Measurements from ENCODE around the gene CDK8. TPM values are rescaled to one million over a fixed set of nuclear protein-coding genes. Genes with fewer than 3 reads are reported as not detected.
A peak's percentile ranks its signal among the peaks of the same experiment; 100 is the strongest.

Gene CDK8
- total RNA-seq = 10 to 100 TPM; 17.2 to 36.8 TPM
- polyA plus RNA-seq (ENCODE audit: insufficient read length in 2 of 2) = 10 to 100 TPM; 37.1 to 43.0 TPM
- long read RNA-seq, donor 1, partial matches to known transcripts = 0 of 5 reads
- long read RNA-seq, donor 1, other reads (novel, unspliced or antisense) = 0 of 5 reads
- long read RNA-seq, donor 2, partial matches to known transcripts = 0 of 3 reads
- long read RNA-seq, donor 2, other reads (novel, unspliced or antisense) = 0 of 3 reads
- long read RNA-seq, donor 3, partial matches to known transcripts = 0 of 2 reads
- long read RNA-seq, donor 3, other reads (novel, unspliced or antisense) = 0 of 2 reads
- long read RNA-seq, donor 4, partial matches to known transcripts = 0 of 1 reads
- long read RNA-seq, donor 4, other reads (novel, unspliced or antisense) = 0 of 1 reads

DNA sequence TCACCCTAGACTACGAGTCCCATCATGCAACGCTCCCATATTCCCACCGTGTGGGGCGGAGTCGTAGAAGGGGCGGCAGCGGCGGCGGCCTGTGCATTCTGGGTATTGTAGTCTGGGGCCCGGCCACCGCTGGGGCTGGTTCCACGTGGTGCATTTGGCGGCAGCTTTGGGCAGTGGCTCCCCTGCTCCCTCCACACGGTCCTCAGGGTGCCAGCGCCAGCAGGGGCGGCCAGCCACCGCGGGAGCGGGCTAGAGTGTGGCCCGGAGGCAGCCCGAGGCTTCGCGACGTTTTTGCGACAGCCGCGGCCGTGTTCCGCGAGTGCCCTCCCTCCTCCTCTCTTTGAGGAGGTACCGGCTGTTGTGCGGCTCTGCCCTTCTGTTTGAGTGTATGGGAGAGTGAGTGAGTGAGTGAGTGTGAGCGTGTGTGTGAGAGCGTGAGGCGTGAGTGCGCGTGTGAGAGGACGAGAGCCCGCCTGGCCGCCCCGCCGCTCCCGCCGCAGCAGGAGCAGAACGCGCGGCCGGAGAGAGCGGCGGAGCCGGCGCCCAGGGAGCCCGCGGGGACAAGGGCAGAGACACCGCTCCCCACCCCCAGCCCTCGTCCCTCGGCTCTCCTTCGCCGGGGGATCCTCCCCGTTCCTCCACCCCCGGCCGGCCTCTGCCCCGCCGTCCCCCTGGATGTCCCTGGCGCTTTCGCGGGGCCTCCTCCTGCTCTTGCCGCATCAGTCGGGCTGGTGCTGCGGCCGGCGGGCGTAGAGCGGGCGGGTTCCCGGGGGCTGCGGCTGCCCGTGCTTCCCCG is at the start of gene CDK8:
CDK8 (plus strand) TSS at position 343 of the 796 bp plus-strand sequence. CDS start 513 bp downstream, outside the sequence.
- peak within 1 kb of the TSS; percentile 64 for H3K4me3 ChIP-seq (ENCODE audit: low read depth, low read length)
- peak; percentile 90 to 99 (median 94) for DNase-seq (ENCODE audit: low read depth in 4 of 6, low spot score in 6 of 6)
- H3K27me3 ChIP-seq (ENCODE audit: control insufficient read depth, insufficient read depth, low read length) = no peaks in the 10 kb centered on the region
- peak within 1 kb of the TSS; percentile 90 for H3K27ac ChIP-seq (ENCODE audit: low read depth, low read length)
- H3K4me1 ChIP-seq (ENCODE audit: control insufficient read depth, insufficient read depth, low read length) = no peaks in the 10 kb centered on the region
- H3K9me3 ChIP-seq (ENCODE audit: control insufficient read depth, insufficient read depth, low read length) = no peaks in the 10 kb centered on the region
- no peaks in the 10 kb centered on the region for H3K36me3 ChIP-seq (ENCODE audit: control insufficient read depth, insufficient read depth, low read length)
- WGBS (ENCODE audit: insufficient coverage) = 0% methylated on average over 73 of the region's 79 CpGs

GRCh38 chr13:26208287-26208686 is 45.6 kb upstream of the CDK8 start:
- no peak overlapping the region for H3K27ac ChIP-seq (ENCODE audit: low read depth, low read length)
- no peaks in the 10 kb centered on the region for H3K9me3 ChIP-seq (ENCODE audit: control insufficient read depth, insufficient read depth, low read length)
- H3K4me3 ChIP-seq (ENCODE audit: low read depth, low read length) = no peak overlapping the region
- H3K4me1 ChIP-seq (ENCODE audit: control insufficient read depth, insufficient read depth, low read length) = no peaks in the 10 kb centered on the region
- peaks cover 6% of the 10 kb centered on the region for H3K36me3 ChIP-seq (ENCODE audit: control insufficient read depth, insufficient read depth, low read length)
- 100% methylated on average over 1 of the region's 1 CpG for WGBS (ENCODE audit: insufficient coverage)
- no peaks in the 10 kb centered on the region for H3K27me3 ChIP-seq (ENCODE audit: control insufficient read depth, insufficient read depth, low read length)
- no peak for DNase-seq (ENCODE audit: low read depth in 4 of 6, low spot score in 6 of 6)

GRCh38 chr13:26213345-26213744 is 40.6 kb upstream of the CDK8 start:
- Histone ChIP-seq H3K27me3 (ENCODE audit: control insufficient read depth, insufficient read depth, low read length) (no peaks in the 10 kb centered on the region), H3K27ac (ENCODE audit: low read depth, low read length) (no peak overlapping the region), H3K4me3 (ENCODE audit: low read depth, low read length) (no peak overlapping the region), H3K9me3 (ENCODE audit: control insufficient read depth, insufficient read depth, low read length) (no peaks in the 10 kb centered on the region), H3K4me1 (ENCODE audit: control insufficient read depth, insufficient read depth, low read length) (no peaks in the 10 kb centered on the region), H3K36me3 (ENCODE audit: control insufficient read depth, insufficient read depth, low read length) (peaks cover 24% of the 10 kb centered on the region)
- no CpG with 5 or more reads among the region's 1 CpG for WGBS (ENCODE audit: insufficient coverage)
- DNase-seq (ENCODE audit: low read depth in 4 of 6, low spot score in 6 of 6) = no peak

DNA sequence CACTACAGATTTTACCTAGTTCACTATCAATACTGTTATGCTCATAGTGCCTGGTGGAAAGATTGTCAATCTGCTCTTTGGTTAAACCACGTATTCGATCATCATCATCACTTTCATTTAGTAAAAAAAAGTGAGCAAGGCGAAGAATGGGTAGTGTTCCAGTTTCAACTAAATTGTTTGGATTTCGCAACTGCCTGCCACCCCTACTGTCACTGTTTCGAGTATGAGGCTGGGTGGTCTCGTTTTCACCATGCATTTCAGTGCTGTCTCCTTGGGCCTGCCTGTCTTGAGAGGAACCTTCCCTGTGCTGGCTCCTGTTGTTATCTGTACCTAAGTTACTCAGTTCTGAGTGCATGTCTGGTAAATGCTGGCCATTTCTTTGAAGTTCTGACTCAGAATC is 39.9 kb upstream of the CDK8 start:
- WGBS (ENCODE audit: insufficient coverage) = 95% methylated on average over 3 of the region's 6 CpGs
- Histone ChIP-seq H3K27ac (ENCODE audit: low read depth, low read length) (no peak overlapping the region), H3K9me3 (ENCODE audit: control insufficient read depth, insufficient read depth, low read length) (no peaks in the 10 kb centered on the region), H3K36me3 (ENCODE audit: control insufficient read depth, insufficient read depth, low read length) (peaks cover 24% of the 10 kb centered on the region), H3K4me3 (ENCODE audit: low read depth, low read length) (no peak overlapping the region), H3K4me1 (ENCODE audit: control insufficient read depth, insufficient read depth, low read length) (no peaks in the 10 kb centered on the region), H3K27me3 (ENCODE audit: control insufficient read depth, insufficient read depth, low read length) (no peaks in the 10 kb centered on the region)
- no peak for DNase-seq (ENCODE audit: low read depth in 4 of 6, low spot score in 6 of 6)

DNA sequence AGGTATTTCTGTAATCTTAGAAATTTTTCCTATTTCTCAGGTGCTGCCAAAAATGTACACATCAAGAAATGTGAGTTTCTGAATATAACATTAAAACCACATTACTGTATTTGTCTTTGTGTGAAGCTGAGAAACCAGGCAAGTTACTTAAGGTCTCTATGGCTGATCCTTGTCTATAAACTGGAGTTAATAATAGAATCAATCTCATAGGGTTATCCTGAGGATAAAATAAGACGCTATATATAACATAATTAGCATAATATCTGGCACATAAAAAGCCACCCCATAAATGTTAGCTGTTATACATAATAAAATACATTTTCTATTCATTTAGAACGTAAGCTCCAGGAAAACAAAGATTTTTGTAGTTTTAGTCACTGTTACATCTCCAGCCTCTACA is 37.9 kb upstream of the CDK8 start:
- Histone ChIP-seq H3K9me3 (ENCODE audit: control insufficient read depth, insufficient read depth, low read length) (no peaks in the 10 kb centered on the region), H3K36me3 (ENCODE audit: control insufficient read depth, insufficient read depth, low read length) (peaks cover 24% of the 10 kb centered on the region)
- no CpG with 5 or more reads among the region's 2 CpGs for WGBS (ENCODE audit: insufficient coverage)

GRCh38 chr13:26219726-26220125 is 34.2 kb upstream of the CDK8 start:
- DNase-seq (ENCODE audit: low read depth in 4 of 6, low spot score in 6 of 6) = no peak
- Histone ChIP-seq H3K36me3 (ENCODE audit: control insufficient read depth, insufficient read depth, low read length) (peaks cover 12% of the 10 kb centered on the region), H3K4me1 (ENCODE audit: control insufficient read depth, insufficient read depth, low read length) (peaks cover 3% of the 10 kb centered on the region), H3K4me3 (ENCODE audit: low read depth, low read length) (no peak overlapping the region), H3K9me3 (ENCODE audit: control insufficient read depth, insufficient read depth, low read length) (no peaks in the 10 kb centered on the region), H3K27ac (ENCODE audit: low read depth, low read length) (no peak overlapping the region), H3K27me3 (ENCODE audit: control insufficient read depth, insufficient read depth, low read length) (no peaks in the 10 kb centered on the region)
- WGBS (ENCODE audit: insufficient coverage) = no CpG with 5 or more reads among the region's 1 CpG

More for the DNA sequence above, 37.9 kb upstream of the CDK8 start:
- no peak for DNase-seq (ENCODE audit: low read depth in 4 of 6, low spot score in 6 of 6)
- Histone ChIP-seq H3K27me3 (ENCODE audit: control insufficient read depth, insufficient read depth, low read length) (no peaks in the 10 kb centered on the region), H3K4me1 (ENCODE audit: control insufficient read depth, insufficient read depth, low read length) (no peaks in the 10 kb centered on the region), H3K4me3 (ENCODE audit: low read depth, low read length) (no peak overlapping the region), H3K27ac (ENCODE audit: low read depth, low read length) (no peak overlapping the region)

DNA sequence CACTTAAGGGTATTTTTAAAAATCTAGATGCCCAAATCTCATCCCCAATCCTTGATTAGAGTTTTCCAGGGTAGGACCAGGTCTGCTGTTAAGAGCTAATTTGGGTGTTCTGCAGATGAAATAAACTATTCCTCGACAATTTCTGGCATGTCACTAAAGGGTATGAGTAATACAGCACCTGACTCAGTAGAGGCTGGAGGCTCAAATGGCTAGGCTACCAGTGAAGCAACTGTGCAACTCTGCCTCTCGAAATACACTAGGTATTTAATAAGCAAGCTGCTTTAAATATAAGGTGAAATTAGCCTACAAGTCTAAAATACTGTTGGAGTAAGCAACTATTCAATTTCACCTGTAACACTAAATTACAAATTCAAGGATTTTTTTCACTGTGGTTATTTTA is 33.4 kb upstream of the CDK8 start:
- Histone ChIP-seq H3K27me3 (ENCODE audit: control insufficient read depth, insufficient read depth, low read length) (no peaks in the 10 kb centered on the region), H3K9me3 (ENCODE audit: control insufficient read depth, insufficient read depth, low read length) (no peaks in the 10 kb centered on the region), H3K27ac (ENCODE audit: low read depth, low read length) (no peak overlapping the region), H3K4me3 (ENCODE audit: low read depth, low read length) (no peak overlapping the region), H3K36me3 (ENCODE audit: control insufficient read depth, insufficient read depth, low read length) (peaks cover 8% of the 10 kb centered on the region), H3K4me1 (ENCODE audit: control insufficient read depth, insufficient read depth, low read length) (peaks cover 3% of the 10 kb centered on the region)
- 86% methylated on average over 1 of the region's 2 CpGs for WGBS (ENCODE audit: insufficient coverage)
- no peak for DNase-seq (ENCODE audit: low read depth in 4 of 6, low spot score in 6 of 6)

GRCh38 chr13:26221399-26221720 is 32.6 kb upstream of the CDK8 start:
- Histone ChIP-seq H3K4me1 (ENCODE audit: control insufficient read depth, insufficient read depth, low read length) (peaks cover 3% of the 10 kb centered on the region), H3K4me3 (ENCODE audit: low read depth, low read length) (peak overlapping the region; percentile 85), H3K27me3 (ENCODE audit: control insufficient read depth, insufficient read depth, low read length) (no peaks in the 10 kb centered on the region), H3K9me3 (ENCODE audit: control insufficient read depth, insufficient read depth, low read length) (no peaks in the 10 kb centered on the region), H3K36me3 (ENCODE audit: control insufficient read depth, insufficient read depth, low read length) (peaks cover 8% of the 10 kb centered on the region), H3K27ac (ENCODE audit: low read depth, low read length) (peak overlapping the region; percentile 96)
- DNase-seq (ENCODE audit: low read depth in 4 of 6, low spot score in 6 of 6) = no peak
- under 1% methylated on average over 16 of the region's 16 CpGs for WGBS (ENCODE audit: insufficient coverage)

DNA sequence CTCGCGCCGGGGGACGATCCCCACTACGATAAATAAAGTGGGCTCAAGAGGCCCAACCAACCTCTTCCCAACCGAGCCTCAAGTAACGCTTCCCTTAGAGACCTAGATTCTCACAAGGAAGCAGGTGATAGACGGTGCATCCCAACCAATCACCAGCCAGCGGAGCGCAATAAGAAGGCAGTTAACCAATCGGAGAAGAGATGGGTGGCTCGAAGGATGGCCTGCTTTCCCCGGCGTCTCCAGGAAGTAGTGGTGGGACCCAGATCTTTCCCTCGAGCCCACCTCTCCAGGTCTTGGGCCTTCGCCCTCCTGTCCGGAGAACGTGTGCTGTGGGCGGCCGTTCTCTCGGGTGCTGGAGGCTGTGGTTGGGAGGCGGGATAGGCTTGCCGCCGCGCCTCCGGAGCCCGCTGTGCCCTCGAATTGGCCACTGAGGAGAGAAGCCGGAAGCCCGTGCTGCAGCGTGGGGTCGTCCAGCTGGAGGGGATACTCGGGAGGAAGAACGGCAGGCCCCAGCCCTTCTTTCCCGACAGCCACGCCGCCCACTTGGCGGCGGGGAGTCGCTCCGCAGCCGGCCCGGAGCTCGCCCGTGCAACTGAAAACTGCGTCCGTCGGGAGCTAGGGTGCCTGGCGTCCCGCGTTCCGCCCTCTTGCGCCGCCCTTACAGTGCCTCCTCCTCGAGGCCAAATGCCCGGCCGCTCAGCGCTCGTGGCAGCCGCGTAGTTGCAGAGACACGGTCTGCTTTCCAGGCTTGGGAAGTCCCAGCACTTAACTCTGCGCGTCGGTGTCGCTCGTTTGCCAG is 32.0 kb upstream of the CDK8 start, which contains the start of gene RNF6:
RNF6 (minus strand) TSS at position 594 of the 799 bp plus-strand sequence. CDS start 2,665 bp downstream, outside the sequence.
- H3K4me3 ChIP-seq (ENCODE audit: low read depth, low read length) = peak within 1 kb of the TSS; percentile 85
- H3K9me3 ChIP-seq (ENCODE audit: control insufficient read depth, insufficient read depth, low read length) = no peaks in the 10 kb centered on the region
- H3K4me1 ChIP-seq (ENCODE audit: control insufficient read depth, insufficient read depth, low read length) = peaks cover 3% of the 10 kb centered on the region
- peak; percentile 92 to 99 (median 94) for DNase-seq (ENCODE audit: low read depth in 4 of 6, low spot score in 6 of 6)
- peak within 1 kb of the TSS; percentile 96 for H3K27ac ChIP-seq (ENCODE audit: low read depth, low read length)
- no peaks in the 10 kb centered on the region for H3K27me3 ChIP-seq (ENCODE audit: control insufficient read depth, insufficient read depth, low read length)
- H3K36me3 ChIP-seq (ENCODE audit: control insufficient read depth, insufficient read depth, low read length) = peaks cover 4% of the 10 kb centered on the region
- WGBS (ENCODE audit: insufficient coverage) = 0% methylated on average over 65 of the region's 67 CpGs
